GM23338 (cell line): ENCODE measurements around the gene ASB11. TPM values are rescaled to one million over a fixed set of nuclear protein-coding genes. Genes with fewer than 3 reads are reported as not detected.

Experiments used
- ATAC-seq: fragments of 200-7000 bp; cut with Tn5 transposase; 3 replicates; pipeline ENCODE4 v1.9.1; 2020
- DNase-seq: peaks from one replicate; pipeline ENCODE4 v3.0.0-alpha.2; 2015; ENCODE audit warnings: low spot score
- H2AFZ ChIP-seq: fragments of 200-600 bp; sonication (generic); 2 replicates; pipeline ENCODE4 v1.8.0; 2016; ENCODE audit warnings: antibody characterized with exemption, mild to moderate bottlenecking, moderate library complexity
- H3F3A ChIP-seq: fragments of 200-600 bp; sonication (generic); replicated peaks from 2 replicates; pipeline ENCODE4 v1.8.0; 2017; ENCODE audit warnings: antibody characterized with exemption, mixed run types, low read depth
- H3K27ac ChIP-seq: fragments of 200-600 bp; sonication (generic); 2 replicates; pipeline ENCODE4 v1.6.1; 2016; ENCODE audit warnings: low read depth
- H3K27me3 ChIP-seq: fragments of 200-600 bp; sonication (generic); 2 replicates; pipeline ENCODE4 v1.8.0; 2016; ENCODE audit warnings: mild to moderate bottlenecking, mixed run types, moderate library complexity; ENCODE audit not compliant: insufficient read depth
- H3K36me3 ChIP-seq: fragments of 200-600 bp; sonication (generic); 2 replicates; pipeline ENCODE4 v1.8.0; 2016; ENCODE audit warnings: mild to moderate bottlenecking; ENCODE audit not compliant: insufficient read depth
- H3K4me1 ChIP-seq: fragments of 200-600 bp; sonication (generic); 2 replicates; pipeline ENCODE4 v1.8.0; 2016; ENCODE audit warnings: mild to moderate bottlenecking, moderate library complexity; ENCODE audit not compliant: insufficient read depth
- H3K4me2 ChIP-seq: fragments of 200-600 bp; sonication (generic); 2 replicates; pipeline ENCODE4 v1.7.1; 2017; ENCODE audit warnings: mixed run types
- H3K4me3 ChIP-seq: fragments of 200-600 bp; sonication (generic); 2 replicates; pipeline ENCODE4 v1.6.1; 2016; ENCODE audit warnings: mixed run types
- H3K79me2 ChIP-seq: fragments of 200-600 bp; sonication (generic); replicated peaks from 2 replicates; pipeline ENCODE4 v1.8.0; 2017; ENCODE audit warnings: mild to moderate bottlenecking; ENCODE audit not compliant: insufficient read depth
- H3K9me2 ChIP-seq: fragments of 200-600 bp; sonication (generic); 2 replicates; pipeline ENCODE4 v1.8.0; 2017; ENCODE audit not compliant: insufficient read depth
- H4K20me1 ChIP-seq: fragments of 200-600 bp; sonication (generic); replicated peaks from 2 replicates; pipeline ENCODE4 v1.8.0; 2017; ENCODE audit warnings: mild to moderate bottlenecking; ENCODE audit not compliant: insufficient read depth
- H3K27ac Mint-ChIP-seq: 2 replicates; pipeline ENCODE4 v1.8.0; 2020; ENCODE audit warnings: inconsistent platforms, mild to moderate bottlenecking, moderate library complexity, mixed read lengths
- H3K27me3 Mint-ChIP-seq: 3 replicates; pipeline ENCODE4 v1.8.0; 2022; ENCODE audit warnings: low read depth, mild to moderate bottlenecking, moderate library complexity, mixed read lengths, inconsistent platforms; ENCODE audit not compliant: insufficient read depth, poor library complexity
- H3K36me3 Mint-ChIP-seq: 3 replicates; pipeline ENCODE4 v1.8.0; 2021; ENCODE audit warnings: low read depth, mild to moderate bottlenecking, inconsistent platforms, moderate library complexity, mixed read lengths
- H3K4me1 Mint-ChIP-seq: 3 replicates; pipeline ENCODE4 v1.8.0; 2020; ENCODE audit warnings: mild to moderate bottlenecking, inconsistent platforms, mixed read lengths
- H3K4me3 Mint-ChIP-seq: 3 replicates; pipeline ENCODE4 v1.8.0; 2021; ENCODE audit warnings: moderate library complexity, mild to moderate bottlenecking, inconsistent platforms, mixed read lengths
- H3K9me3 Mint-ChIP-seq: 3 replicates; pipeline ENCODE4 v1.8.0; 2020; ENCODE audit warnings: moderate library complexity, mild to moderate bottlenecking, inconsistent platforms, mixed read lengths
- CREB1 ChIP-seq: fragments of 250-450 bp; sonication (Bioruptor Pico); IDR thresholded peaks from 2 replicates; pipeline ENCODE4 v1.5.0; 2020; ENCODE audit warnings: low read depth, mild to moderate bottlenecking, moderate library complexity
- EZH2 ChIP-seq: fragments of 200-600 bp; sonication (generic); IDR thresholded peaks from one replicate; pipeline ENCODE4 v1.8.0; 2017; ENCODE audit warnings: antibody characterized with exemption, mild to moderate bottlenecking, low read depth; ENCODE audit not compliant: unreplicated experiment
- EZH2phosphoT487 ChIP-seq: fragments of 200-600 bp; sonication (generic); IDR thresholded peaks from one replicate; pipeline ENCODE4 v1.8.1; 2018; ENCODE audit warnings: antibody characterized with exemption; ENCODE audit not compliant: unreplicated experiment
- JUNB ChIP-seq: IDR thresholded peaks from one replicate; pipeline ENCODE4 v1.6.1; 2016; ENCODE audit warnings: antibody characterized with exemption; ENCODE audit not compliant: unreplicated experiment
- NANOG ChIP-seq: IDR thresholded peaks from 2 replicates; pipeline ENCODE4 v1.6.1; 2016; ENCODE audit warnings: antibody characterized with exemption, borderline replicate concordance
- POLR2AphosphoS5 ChIP-seq: IDR thresholded peaks from 2 replicates; pipeline ENCODE4 v1.6.1; 2016; ENCODE audit warnings: antibody characterized with exemption, low read depth
- STAT1 ChIP-seq: IDR thresholded peaks from one replicate; pipeline ENCODE4 v1.6.1; 2016; ENCODE audit warnings: antibody characterized with exemption; ENCODE audit not compliant: unreplicated experiment
- ZNF114 ChIP-seq: fragments of 250-450 bp; sonication (Bioruptor Pico); IDR thresholded peaks from 2 replicates; pipeline ENCODE4 v1.5.0; 2020; ENCODE audit warnings: mild to moderate bottlenecking, moderate library complexity
- ZNF331 ChIP-seq: fragments of 250-450 bp; sonication (Bioruptor Pico); IDR thresholded peaks from 2 replicates; pipeline ENCODE4 v1.5.0; 2020; ENCODE audit warnings: low read depth, mild to moderate bottlenecking, moderate library complexity
- polyA plus RNA-seq: library from polyadenylated mRNA; unstranded; fragments of >200 nt; fragmentation: Nextera tagmentation; extraction: Ambion mirVana; gene quantifications from 2 replicates; pipeline ENCODE4 v1.2.1, GENCODE V29; 2016
- total RNA-seq: library from RNA; depleted of rRNA; stranded (reverse); fragments of >200 nt; shearing (Covaris generic); gene quantifications from 2 replicates; pipeline ENCODE4 v1.2.3, GENCODE V29; 2014
- TF ChIP-seq, protein P1 (sequence below), 2 experiments: fragments of 200-600 bp in 1 of 2; sonication (generic) in 1 of 2; conservative IDR thresholded peaks; 2 replicates each; pipeline versions ENCODE4 v1.5.1 to v1.6.1; 2016 to 2017; ENCODE audit warnings: antibody characterized with exemption in 2 of 2, low read depth in 2 of 2, mild to moderate bottlenecking in 2 of 2, moderate library complexity in 1 of 2
- TF ChIP-seq, protein P2 (sequence below): fragments of 250-450 bp; sonication (Bioruptor Pico); IDR thresholded peaks from 2 replicates; pipeline ENCODE4 v1.5.0; 2020; ENCODE audit warnings: mild to moderate bottlenecking, moderate library complexity
- TF ChIP-seq, protein P3 (sequence below): IDR thresholded peaks from one replicate; pipeline ENCODE4 v1.6.1; 2018; ENCODE audit warnings: antibody characterized with exemption; ENCODE audit not compliant: unreplicated experiment
- TF ChIP-seq, protein P4 (sequence below): IDR thresholded peaks from 2 replicates; pipeline ENCODE4 v1.6.1; 2016; ENCODE audit warnings: antibody characterized with exemption

Gene ASB11
- total and polyA plus RNA-seq, 2 experiments from 2014 or later, result not detected

DNA sequence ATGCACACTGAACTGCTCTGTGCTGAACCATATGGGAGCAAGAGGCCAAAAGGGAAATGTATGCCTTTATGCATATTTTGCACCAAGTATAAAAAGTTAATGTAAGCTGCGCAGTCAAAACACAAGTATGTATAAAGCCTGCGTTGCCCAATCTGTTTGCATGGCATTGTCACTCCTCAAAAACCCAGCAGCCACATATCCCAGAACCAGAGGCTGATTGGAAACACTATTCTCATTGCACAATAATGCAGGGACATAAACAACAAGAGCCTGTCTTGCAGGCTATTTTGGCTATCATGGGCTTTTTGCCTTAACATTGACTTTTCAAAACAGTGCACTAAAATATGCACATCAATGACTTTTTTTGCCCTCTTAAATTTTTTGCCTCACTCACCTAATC is 40.5 kb downstream of the ASB11 start:
- no peak overlapping the region for H3K27ac Mint-ChIP-seq
- H3K4me2 ChIP-seq, result no peak overlapping the region
- H3K27ac ChIP-seq, result no peak overlapping the region
- H2AFZ ChIP-seq, result no peak overlapping the region
- no peaks in the 10 kb centered on the region; the same call in 1 of the 2 replicates for H3K4me1 ChIP-seq
- no peaks in the 10 kb centered on the region for H3K9me2 ChIP-seq
- no peaks in the 10 kb centered on the region for H3K36me3 ChIP-seq
- H3K36me3 Mint-ChIP-seq, result no peaks in the 10 kb centered on the region
- no peak for DNase-seq
- no peaks in the 10 kb centered on the region for H3F3A ChIP-seq
- H3K79me2 ChIP-seq, result no peaks in the 10 kb centered on the region
- no peaks in the 10 kb centered on the region for H4K20me1 ChIP-seq
- H3K4me3 ChIP-seq, result no peak overlapping the region
- H3K4me3 Mint-ChIP-seq, result no peak overlapping the region
- H3K9me3 Mint-ChIP-seq, result no peaks in the 10 kb centered on the region
- H3K27me3 Mint-ChIP-seq, result peaks cover 1% of the 10 kb centered on the region
- TF ChIP-seq, protein P1, sequence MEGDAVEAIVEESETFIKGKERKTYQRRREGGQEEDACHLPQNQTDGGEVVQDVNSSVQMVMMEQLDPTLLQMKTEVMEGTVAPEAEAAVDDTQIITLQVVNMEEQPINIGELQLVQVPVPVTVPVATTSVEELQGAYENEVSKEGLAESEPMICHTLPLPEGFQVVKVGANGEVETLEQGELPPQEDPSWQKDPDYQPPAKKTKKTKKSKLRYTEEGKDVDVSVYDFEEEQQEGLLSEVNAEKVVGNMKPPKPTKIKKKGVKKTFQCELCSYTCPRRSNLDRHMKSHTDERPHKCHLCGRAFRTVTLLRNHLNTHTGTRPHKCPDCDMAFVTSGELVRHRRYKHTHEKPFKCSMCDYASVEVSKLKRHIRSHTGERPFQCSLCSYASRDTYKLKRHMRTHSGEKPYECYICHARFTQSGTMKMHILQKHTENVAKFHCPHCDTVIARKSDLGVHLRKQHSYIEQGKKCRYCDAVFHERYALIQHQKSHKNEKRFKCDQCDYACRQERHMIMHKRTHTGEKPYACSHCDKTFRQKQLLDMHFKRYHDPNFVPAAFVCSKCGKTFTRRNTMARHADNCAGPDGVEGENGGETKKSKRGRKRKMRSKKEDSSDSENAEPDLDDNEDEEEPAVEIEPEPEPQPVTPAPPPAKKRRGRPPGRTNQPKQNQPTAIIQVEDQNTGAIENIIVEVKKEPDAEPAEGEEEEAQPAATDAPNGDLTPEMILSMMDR (conservative IDR thresholded peaks at IDR 0.05; ENCODE audit: low read depth in 2 of 2), result no peak
- TF ChIP-seq CREB1, result no peak
- no peak for TF ChIP-seq ZNF114 (CRISPR knock-in tag)
- TF ChIP-seq STAT1, result no peak
- TF ChIP-seq, protein P2, sequence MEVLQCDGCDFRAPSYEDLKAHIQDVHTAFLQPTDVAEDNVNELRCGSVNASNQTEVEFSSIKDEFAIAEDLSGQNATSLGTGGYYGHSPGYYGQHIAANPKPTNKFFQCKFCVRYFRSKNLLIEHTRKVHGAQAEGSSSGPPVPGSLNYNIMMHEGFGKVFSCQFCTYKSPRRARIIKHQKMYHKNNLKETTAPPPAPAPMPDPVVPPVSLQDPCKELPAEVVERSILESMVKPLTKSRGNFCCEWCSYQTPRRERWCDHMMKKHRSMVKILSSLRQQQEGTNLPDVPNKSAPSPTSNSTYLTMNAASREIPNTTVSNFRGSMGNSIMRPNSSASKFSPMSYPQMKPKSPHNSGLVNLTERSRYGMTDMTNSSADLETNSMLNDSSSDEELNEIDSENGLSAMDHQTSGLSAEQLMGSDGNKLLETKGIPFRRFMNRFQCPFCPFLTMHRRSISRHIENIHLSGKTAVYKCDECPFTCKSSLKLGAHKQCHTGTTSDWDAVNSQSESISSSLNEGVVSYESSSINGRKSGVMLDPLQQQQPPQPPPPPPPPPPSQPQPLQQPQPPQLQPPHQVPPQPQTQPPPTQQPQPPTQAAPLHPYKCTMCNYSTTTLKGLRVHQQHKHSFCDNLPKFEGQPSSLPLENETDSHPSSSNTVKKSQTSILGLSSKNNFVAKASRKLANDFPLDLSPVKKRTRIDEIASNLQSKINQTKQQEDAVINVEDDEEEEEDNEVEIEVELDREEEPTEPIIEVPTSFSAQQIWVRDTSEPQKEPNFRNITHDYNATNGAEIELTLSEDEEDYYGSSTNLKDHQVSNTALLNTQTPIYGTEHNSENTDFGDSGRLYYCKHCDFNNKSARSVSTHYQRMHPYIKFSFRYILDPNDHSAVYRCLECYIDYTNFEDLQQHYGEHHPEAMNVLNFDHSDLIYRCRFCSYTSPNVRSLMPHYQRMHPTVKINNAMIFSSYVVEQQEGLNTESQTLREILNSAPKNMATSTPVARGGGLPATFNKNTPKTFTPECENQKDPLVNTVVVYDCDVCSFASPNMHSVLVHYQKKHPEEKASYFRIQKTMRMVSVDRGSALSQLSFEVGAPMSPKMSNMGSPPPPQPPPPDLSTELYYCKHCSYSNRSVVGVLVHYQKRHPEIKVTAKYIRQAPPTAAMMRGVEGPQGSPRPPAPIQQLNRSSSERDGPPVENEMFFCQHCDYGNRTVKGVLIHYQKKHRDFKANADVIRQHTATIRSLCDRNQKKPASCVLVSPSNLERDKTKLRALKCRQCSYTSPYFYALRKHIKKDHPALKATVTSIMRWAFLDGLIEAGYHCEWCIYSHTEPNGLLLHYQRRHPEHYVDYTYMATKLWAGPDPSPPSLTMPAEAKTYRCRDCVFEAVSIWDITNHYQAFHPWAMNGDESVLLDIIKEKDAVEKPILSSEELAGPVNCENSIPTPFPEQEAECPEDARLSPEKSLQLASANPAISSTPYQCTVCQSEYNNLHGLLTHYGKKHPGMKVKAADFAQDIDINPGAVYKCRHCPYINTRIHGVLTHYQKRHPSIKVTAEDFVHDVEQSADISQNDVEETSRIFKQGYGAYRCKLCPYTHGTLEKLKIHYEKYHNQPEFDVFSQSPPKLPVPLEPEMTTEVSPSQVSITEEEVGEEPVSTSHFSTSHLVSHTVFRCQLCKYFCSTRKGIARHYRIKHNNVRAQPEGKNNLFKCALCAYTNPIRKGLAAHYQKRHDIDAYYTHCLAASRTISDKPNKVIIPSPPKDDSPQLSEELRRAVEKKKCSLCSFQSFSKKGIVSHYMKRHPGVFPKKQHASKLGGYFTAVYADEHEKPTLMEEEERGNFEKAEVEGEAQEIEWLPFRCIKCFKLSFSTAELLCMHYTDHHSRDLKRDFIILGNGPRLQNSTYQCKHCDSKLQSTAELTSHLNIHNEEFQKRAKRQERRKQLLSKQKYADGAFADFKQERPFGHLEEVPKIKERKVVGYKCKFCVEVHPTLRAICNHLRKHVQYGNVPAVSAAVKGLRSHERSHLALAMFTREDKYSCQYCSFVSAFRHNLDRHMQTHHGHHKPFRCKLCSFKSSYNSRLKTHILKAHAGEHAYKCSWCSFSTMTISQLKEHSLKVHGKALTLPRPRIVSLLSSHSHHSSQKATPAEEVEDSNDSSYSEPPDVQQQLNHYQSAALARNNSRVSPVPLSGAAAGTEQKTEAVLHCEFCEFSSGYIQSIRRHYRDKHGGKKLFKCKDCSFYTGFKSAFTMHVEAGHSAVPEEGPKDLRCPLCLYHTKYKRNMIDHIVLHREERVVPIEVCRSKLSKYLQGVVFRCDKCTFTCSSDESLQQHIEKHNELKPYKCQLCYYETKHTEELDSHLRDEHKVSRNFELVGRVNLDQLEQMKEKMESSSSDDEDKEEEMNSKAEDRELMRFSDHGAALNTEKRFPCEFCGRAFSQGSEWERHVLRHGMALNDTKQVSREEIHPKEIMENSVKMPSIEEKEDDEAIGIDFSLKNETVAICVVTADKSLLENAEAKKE, result no peak
- TF ChIP-seq JUNB, result no peak
- TF ChIP-seq ZNF331 (CRISPR knock-in tag), result no peak
- TF ChIP-seq, protein P3, sequence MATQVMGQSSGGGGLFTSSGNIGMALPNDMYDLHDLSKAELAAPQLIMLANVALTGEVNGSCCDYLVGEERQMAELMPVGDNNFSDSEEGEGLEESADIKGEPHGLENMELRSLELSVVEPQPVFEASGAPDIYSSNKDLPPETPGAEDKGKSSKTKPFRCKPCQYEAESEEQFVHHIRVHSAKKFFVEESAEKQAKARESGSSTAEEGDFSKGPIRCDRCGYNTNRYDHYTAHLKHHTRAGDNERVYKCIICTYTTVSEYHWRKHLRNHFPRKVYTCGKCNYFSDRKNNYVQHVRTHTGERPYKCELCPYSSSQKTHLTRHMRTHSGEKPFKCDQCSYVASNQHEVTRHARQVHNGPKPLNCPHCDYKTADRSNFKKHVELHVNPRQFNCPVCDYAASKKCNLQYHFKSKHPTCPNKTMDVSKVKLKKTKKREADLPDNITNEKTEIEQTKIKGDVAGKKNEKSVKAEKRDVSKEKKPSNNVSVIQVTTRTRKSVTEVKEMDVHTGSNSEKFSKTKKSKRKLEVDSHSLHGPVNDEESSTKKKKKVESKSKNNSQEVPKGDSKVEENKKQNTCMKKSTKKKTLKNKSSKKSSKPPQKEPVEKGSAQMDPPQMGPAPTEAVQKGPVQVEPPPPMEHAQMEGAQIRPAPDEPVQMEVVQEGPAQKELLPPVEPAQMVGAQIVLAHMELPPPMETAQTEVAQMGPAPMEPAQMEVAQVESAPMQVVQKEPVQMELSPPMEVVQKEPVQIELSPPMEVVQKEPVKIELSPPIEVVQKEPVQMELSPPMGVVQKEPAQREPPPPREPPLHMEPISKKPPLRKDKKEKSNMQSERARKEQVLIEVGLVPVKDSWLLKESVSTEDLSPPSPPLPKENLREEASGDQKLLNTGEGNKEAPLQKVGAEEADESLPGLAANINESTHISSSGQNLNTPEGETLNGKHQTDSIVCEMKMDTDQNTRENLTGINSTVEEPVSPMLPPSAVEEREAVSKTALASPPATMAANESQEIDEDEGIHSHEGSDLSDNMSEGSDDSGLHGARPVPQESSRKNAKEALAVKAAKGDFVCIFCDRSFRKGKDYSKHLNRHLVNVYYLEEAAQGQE, result no peak
- no peak for TF ChIP-seq EZH2phosphoT487
- TF ChIP-seq NANOG, result no peak
- TF ChIP-seq, protein P4, sequence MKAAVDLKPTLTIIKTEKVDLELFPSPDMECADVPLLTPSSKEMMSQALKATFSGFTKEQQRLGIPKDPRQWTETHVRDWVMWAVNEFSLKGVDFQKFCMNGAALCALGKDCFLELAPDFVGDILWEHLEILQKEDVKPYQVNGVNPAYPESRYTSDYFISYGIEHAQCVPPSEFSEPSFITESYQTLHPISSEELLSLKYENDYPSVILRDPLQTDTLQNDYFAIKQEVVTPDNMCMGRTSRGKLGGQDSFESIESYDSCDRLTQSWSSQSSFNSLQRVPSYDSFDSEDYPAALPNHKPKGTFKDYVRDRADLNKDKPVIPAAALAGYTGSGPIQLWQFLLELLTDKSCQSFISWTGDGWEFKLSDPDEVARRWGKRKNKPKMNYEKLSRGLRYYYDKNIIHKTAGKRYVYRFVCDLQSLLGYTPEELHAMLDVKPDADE, result no peak
- TF ChIP-seq EZH2, result no peak
- no peak for TF ChIP-seq POLR2AphosphoS5
- H3K27me3 ChIP-seq, result no peaks in the 10 kb centered on the region
- H3K4me1 Mint-ChIP-seq, result peaks cover 5% of the 10 kb centered on the region; the same call in 2 of the 3 replicates
- no peak for ATAC-seq
